ENCODE measurements around the gene SEMA6A.
A peak's percentile ranks its signal among the peaks of the same experiment; 100 is the strongest.

SEMA6A gene

DNA sequence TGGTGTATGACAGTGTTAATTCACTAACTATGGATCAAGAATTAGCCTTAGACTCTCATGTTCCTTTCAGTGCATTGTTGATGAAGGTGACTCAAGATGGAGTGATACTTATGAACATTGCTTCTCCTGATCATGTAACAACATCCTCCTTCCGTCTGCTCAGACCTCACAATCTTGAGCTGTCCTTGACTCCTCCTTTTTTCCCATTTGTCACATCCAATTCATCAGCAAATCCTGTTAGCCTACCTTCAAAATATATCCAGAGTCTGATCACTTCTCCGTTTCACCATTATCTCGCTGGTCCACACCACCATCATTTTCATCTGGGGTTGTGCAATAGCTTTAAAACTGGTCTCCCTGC lies 9.2 kb upstream of the SEMA6A start:
- H3K36me3 Mint-ChIP-seq = no peaks in the 10 kb centered on the region
- H3K9me3 Mint-ChIP-seq = no peaks in the 10 kb centered on the region
- H3K4me1 Mint-ChIP-seq = no peaks in the 10 kb centered on the region
- H3K27me3 Mint-ChIP-seq = peaks cover 27% of the 10 kb centered on the region
- DNase-seq (ENCODE audit: low spot score in 2 of 2) = no peak
- no peak overlapping the region for H3K27ac Mint-ChIP-seq
- H3K4me3 Mint-ChIP-seq = no peak overlapping the region
- ATAC-seq (ENCODE audit: low read depth) = no peak

DNA sequence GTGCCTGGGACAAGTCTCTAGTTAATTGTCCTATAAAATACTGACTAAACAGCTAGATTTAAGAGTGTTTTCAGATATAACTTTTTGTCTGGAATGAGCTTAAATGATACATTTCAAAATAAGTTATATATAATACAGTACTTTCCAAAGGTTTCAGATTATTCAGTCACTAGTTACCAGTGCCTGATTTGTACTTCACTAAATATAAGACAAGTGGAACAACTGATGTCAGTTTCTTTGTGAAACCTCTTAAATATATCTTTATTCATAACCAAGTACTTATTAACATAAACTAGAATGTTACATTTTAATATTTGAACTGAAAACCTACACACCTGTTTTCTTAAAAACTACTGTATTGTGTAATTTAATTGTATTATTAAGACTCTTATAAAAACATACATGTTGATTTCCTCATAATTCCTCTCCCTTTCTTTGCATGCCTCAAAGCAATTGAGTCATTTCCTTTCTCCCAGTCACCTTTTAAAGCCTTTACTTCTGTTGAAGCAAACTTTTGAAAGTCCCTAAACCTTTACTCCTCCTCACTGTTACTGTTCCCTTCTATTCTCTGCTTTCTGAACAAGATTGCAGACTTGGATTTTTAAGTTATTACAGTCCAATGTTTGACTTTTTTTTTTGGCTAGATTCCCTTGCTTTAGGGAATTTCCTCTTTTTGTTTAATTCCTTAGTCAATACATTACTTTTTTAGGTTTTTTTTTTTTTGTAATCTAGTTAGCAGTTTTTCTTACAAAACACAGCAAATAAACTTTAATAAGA lies 8.7 kb upstream of the SEMA6A start:
- H3K4me1 Mint-ChIP-seq = no peaks in the 10 kb centered on the region
- DNase-seq (ENCODE audit: low spot score in 2 of 2) = no peak
- H3K9me3 Mint-ChIP-seq = no peaks in the 10 kb centered on the region
- H3K36me3 Mint-ChIP-seq = no peaks in the 10 kb centered on the region
- peaks cover 30% of the 10 kb centered on the region for H3K27me3 Mint-ChIP-seq
- no peak overlapping the region for H3K27ac Mint-ChIP-seq
- no peak overlapping the region for H3K4me3 Mint-ChIP-seq
- ATAC-seq (ENCODE audit: low read depth) = no peak

- Mint-ChIP-seq H3K27ac (no peak overlapping the region), H3K27me3 (peaks cover 30% of the 10 kb centered on the region)
- ATAC-seq (ENCODE audit: low read depth) = no peak
Observed at GRCh38 chr5:116581910-116582309, 7.3 kb upstream of the SEMA6A start.

GRCh38 chr5:116579144-116579543 lies 4.5 kb upstream of the SEMA6A start:
- no peaks in the 10 kb centered on the region for H3K36me3 Mint-ChIP-seq
- ATAC-seq (ENCODE audit: low read depth) (no peak), DNase-seq (ENCODE audit: low spot score in 2 of 2) (no peak)
- H3K4me1 Mint-ChIP-seq = peaks cover 13% of the 10 kb centered on the region
- no peak overlapping the region for H3K4me3 Mint-ChIP-seq
- no peak overlapping the region for H3K27ac Mint-ChIP-seq
- peaks cover 24% of the 10 kb centered on the region for H3K27me3 Mint-ChIP-seq
- no peaks in the 10 kb centered on the region for H3K9me3 Mint-ChIP-seq

More at GRCh38 chr5:116581910-116582309, 7.3 kb upstream of the SEMA6A start:
- Mint-ChIP-seq H3K36me3 (no peaks in the 10 kb centered on the region), H3K4me1 (no peaks in the 10 kb centered on the region), H3K9me3 (no peaks in the 10 kb centered on the region), H3K4me3 (no peak overlapping the region)
- DNase-seq (ENCODE audit: low spot score in 2 of 2) = no peak

GRCh38 chr5:116578676-116579075 lies 4.1 kb upstream of the SEMA6A start:
- ATAC-seq (ENCODE audit: low read depth) = no peak
- no peak for DNase-seq (ENCODE audit: low spot score in 2 of 2)
- Mint-ChIP-seq H3K4me3 (no peak overlapping the region), H3K27ac (no peak overlapping the region), H3K9me3 (no peaks in the 10 kb centered on the region), H3K36me3 (no peaks in the 10 kb centered on the region), H3K4me1 (peaks cover 15% of the 10 kb centered on the region), H3K27me3 (peaks cover 24% of the 10 kb centered on the region)

DNA sequence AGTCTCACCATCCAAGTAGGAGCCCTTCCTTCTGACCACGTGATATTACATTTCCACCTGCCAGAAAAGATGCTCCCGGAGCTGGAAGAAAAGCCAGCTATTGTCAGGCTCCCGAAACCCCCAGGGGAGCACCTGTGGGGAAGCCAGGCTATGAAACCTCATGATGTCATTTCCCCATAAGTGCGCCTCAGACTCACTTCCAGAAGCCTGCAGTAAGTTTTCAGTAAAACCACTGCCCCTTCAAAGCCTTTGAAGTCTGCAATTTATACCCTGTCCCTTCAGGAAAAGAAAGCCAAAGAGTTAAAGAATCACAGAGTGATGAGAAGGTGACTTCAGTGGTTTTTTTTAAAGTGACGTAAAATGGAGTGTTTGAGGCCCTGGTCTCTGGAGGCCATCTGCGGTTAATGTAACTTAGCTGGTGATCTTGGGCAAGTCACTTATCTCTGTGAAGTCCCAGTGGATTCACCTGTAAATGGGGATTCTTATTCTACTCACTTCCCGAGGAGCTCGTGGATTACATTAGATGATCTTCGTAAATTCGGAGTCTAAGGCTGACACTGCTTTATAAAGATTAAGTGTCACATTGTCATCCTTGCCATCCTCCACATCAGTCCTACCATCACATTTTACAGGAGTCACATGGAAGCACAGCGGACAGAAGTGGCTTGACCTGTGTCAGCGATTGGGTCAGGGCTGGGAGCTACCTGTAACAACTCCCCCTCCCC lies 2.6 kb upstream of the SEMA6A start:
- Mint-ChIP-seq H3K9me3 (no peaks in the 10 kb centered on the region), H3K36me3 (no peaks in the 10 kb centered on the region), H3K4me1 (peaks cover 18% of the 10 kb centered on the region), H3K27me3 (peaks cover 30% of the 10 kb centered on the region), H3K4me3 (peak overlapping the region; percentile 37), H3K27ac (no peak overlapping the region)
- DNase-seq (ENCODE audit: low spot score in 2 of 2) (no peak), ATAC-seq (ENCODE audit: low read depth) (peak; percentile 51)

GRCh38 chr5:116576053-116576713 lies 1.6 kb upstream of the SEMA6A start:
- H3K4me3 Mint-ChIP-seq = peak overlapping the region; percentile 79
- ATAC-seq (ENCODE audit: low read depth) = peak; percentile 70
- peaks cover 27% of the 10 kb centered on the region for H3K27me3 Mint-ChIP-seq
- peaks cover 18% of the 10 kb centered on the region for H3K4me1 Mint-ChIP-seq
- peak; percentile 57 to 58 for DNase-seq (ENCODE audit: low spot score in 2 of 2)
- no peaks in the 10 kb centered on the region for H3K9me3 Mint-ChIP-seq
- H3K36me3 Mint-ChIP-seq = no peaks in the 10 kb centered on the region
- H3K27ac Mint-ChIP-seq = no peak overlapping the region

GRCh38 chr5:116575326-116576052 lies 866 bp upstream of the SEMA6A start:
- H3K9me3 Mint-ChIP-seq = no peaks in the 10 kb centered on the region
- peak overlapping the region; percentile 12 for H3K27ac Mint-ChIP-seq
- no peak for DNase-seq (ENCODE audit: low spot score in 2 of 2)
- no peaks in the 10 kb centered on the region for H3K36me3 Mint-ChIP-seq
- ATAC-seq (ENCODE audit: low read depth) = no peak
- H3K4me1 Mint-ChIP-seq = peaks cover 18% of the 10 kb centered on the region
- H3K4me3 Mint-ChIP-seq = peak overlapping the region; percentile 79
- peaks cover 26% of the 10 kb centered on the region for H3K27me3 Mint-ChIP-seq

- H3K36me3 Mint-ChIP-seq = no peaks in the 10 kb centered on the region
- H3K27ac Mint-ChIP-seq = no peak overlapping the region
- H3K27me3 Mint-ChIP-seq = peaks cover 24% of the 10 kb centered on the region
- DNase-seq (ENCODE audit: low spot score in 2 of 2) (peak in 1 of 2 donors; percentile 21), ATAC-seq (ENCODE audit: low read depth) (no peak)
- no peaks in the 10 kb centered on the region for H3K9me3 Mint-ChIP-seq
- peak overlapping the region; percentile 92 for H3K4me3 Mint-ChIP-seq
- H3K4me1 Mint-ChIP-seq = peaks cover 18% of the 10 kb centered on the region
Observed at GRCh38 chr5:116573702-116574366, 789 bp downstream of the SEMA6A start.

DNA sequence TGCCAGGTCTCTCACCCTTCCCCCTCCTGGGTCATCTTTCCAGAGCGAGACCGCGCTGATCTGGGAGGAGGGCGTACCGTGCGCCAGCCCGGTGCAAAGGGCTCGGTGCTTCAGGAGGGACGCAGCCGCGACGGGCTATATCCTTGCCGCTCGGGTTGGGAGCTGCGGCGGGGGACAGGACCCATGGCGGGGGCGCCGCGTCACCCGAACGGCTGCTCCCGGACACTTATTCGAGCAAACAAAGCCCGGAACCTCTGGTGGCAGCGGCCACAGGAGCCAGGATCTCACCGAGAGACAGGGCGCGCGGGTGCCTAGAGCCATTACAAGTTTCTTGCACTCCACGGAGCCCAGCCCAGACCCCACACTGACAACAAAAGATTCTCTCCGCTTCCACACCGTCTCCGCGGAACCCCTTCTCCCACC lies 1.3 kb downstream of the SEMA6A start:
- Mint-ChIP-seq H3K27me3 (peaks cover 24% of the 10 kb centered on the region), H3K36me3 (no peaks in the 10 kb centered on the region), H3K4me3 (peak overlapping the region; percentile 92), H3K27ac (no peak overlapping the region), H3K4me1 (peaks cover 18% of the 10 kb centered on the region), H3K9me3 (no peaks in the 10 kb centered on the region)
- DNase-seq (ENCODE audit: low spot score in 2 of 2) (peak in 1 of 2 donors; percentile 22), ATAC-seq (ENCODE audit: low read depth) (no peak)

DNA sequence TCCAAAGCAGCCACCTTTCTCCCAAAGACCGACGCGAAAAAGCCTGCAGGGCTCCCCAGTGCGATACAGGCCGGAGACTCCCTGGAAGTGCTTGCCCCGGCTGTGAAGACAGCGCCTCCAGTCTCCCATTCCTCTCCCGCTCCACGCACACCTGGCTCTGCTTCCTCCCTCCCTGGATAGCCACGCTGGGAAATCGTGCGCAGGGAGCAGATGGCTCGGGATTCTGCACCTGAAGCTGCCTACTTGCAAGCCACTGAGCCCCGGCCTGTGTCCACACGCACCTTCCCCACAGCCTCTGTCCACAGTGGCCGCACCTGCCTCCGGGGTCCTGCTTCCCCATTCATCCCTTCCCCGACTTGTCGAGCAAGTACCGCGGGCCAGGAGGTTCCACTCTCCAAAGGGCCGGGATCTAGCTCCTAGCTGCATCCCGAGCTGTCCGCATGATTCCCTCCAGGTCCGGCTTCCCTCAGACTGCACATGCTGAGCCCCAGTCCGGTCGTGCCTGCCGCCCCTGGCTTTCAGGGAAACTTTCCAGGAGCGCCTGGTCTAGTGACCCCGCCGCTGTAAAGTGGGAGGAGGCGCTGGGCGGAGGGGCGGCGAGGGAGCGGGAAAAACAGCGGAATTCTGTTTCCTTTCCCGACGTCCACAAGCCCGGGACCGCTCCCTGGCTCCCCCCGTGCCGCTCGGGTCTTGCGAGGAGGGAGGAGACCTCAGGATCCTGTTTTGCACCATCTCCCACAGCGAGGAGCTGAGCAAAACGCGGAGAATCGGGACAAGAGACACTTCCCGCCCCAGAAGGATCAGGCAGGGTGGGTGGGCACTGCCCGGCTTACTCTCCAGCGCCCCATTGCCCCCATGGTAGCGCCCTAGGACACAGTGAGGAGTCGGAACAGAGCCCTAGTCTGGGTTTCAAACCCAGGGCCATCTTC lies 2.0 kb downstream of the SEMA6A start:
- DNase-seq (ENCODE audit: low spot score in 2 of 2) (no peak), ATAC-seq (ENCODE audit: low read depth) (no peak)
- Mint-ChIP-seq H3K9me3 (no peaks in the 10 kb centered on the region), H3K27me3 (peaks cover 24% of the 10 kb centered on the region), H3K27ac (no peak overlapping the region), H3K4me3 (no peak overlapping the region), H3K4me1 (peaks cover 18% of the 10 kb centered on the region), H3K36me3 (no peaks in the 10 kb centered on the region)

DNA sequence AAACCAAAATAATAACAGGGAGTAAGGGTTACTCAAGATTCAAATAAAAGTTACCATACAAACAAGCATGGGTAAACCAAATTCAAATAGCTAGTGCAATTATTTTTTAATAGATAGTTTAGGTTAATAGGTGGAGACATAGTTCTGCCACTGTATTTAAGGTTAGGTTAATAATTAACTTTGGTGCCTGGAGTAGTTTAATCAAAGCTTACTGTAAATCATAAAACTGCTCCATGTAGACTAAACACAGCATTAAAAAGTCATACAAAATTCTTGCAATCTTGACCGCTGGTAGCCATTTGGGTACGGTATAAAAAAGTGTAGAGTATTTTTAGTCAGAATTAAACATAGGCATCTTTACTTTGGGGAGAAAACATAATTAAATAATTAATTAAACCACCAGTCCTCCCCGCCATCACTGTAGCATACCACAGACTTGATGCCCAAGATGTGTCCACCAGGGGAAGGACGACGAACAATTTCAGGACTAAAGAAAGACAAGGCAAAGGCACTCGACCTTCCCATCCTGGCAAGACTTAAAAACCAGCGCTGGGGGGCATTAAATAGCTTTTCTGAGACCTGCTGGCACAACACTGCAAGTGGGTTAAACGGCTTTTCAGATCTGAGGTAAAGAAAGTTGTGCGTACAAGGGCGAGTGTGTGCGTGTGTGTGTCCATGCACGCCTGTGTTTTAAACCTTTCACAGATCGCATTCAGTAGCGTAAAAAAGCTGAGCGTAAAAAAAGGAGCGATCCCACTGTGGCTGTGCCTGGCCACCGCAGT lies 2.9 kb downstream of the SEMA6A start:
- DNase-seq (ENCODE audit: low spot score in 2 of 2) = no peak
- no peak for ATAC-seq (ENCODE audit: low read depth)
- Mint-ChIP-seq H3K9me3 (no peaks in the 10 kb centered on the region), H3K4me3 (no peak overlapping the region), H3K36me3 (no peaks in the 10 kb centered on the region), H3K4me1 (peaks cover 18% of the 10 kb centered on the region), H3K27ac (no peak overlapping the region), H3K27me3 (peaks cover 24% of the 10 kb centered on the region)

Measured in memory B cell (primary cell).